Naive thymus-derived CD4-positive, alpha-beta T cell (primary cell): ENCODE results near the gene YKT6. TPM values are rescaled to one million over a fixed set of nuclear protein-coding genes. Genes with fewer than 3 reads are reported as not detected.
A peak's percentile ranks its signal among the peaks of the same experiment; 100 is the strongest.

Experiments used
- ATAC-seq: fragments of 150-1000 bp; cut with Tn5 transposase; 2 replicates; pipeline ENCODE4 v1.10.0; 2021; ENCODE audit warnings: mild to moderate bottlenecking, moderate library complexity
- CTCF ChIA-PET: fragments of 350-600 bp; sonication (Branson Sonifier 250); formaldehyde crosslinking; loops from one replicate; lab custom pipeline; 2021; ENCODE audit warnings: antibody characterized with exemption; lab: Charles Lee
- POLR2A ChIA-PET: fragments of 350-600 bp; sonication (Branson Sonifier 250); formaldehyde crosslinking; loops from one replicate; lab custom pipeline; 2021; ENCODE audit warnings: antibody characterized with exemption, inconsistent platforms; lab: Charles Lee
- DNase-seq, 9 donors: peaks; one replicate each; pipeline versions ENCODE4 v3.0.0 to v3.0.0-alpha.2; 2020 to 2022; ENCODE audit warnings: mixed read lengths in 1 of 9
- H3K27ac ChIP-seq: one replicate; pipeline ENCODE4 v1.7.0; 2013; ENCODE audit warnings: mild to moderate bottlenecking, low read depth, low read length, moderate library complexity
- H3K27me3 ChIP-seq, 2 donors: one replicate each; pipeline ENCODE4 v1.7.0; 2013; ENCODE audit warnings: low read length in 2 of 2, mild to moderate bottlenecking in 2 of 2, moderate library complexity in 2 of 2; ENCODE audit not compliant: control insufficient read depth in 2 of 2, insufficient read depth in 2 of 2
- H3K36me3 ChIP-seq, 3 experiments: 1 replicate in 2 of 3; 2 replicates in 1 of 3; pipeline ENCODE4 v1.7.0; 2013; ENCODE audit warnings: low read length in 3 of 3, mild to moderate bottlenecking in 3 of 3, moderate library complexity in 1 of 3; ENCODE audit not compliant: insufficient read depth in 3 of 3, control insufficient read depth in 2 of 3
- H3K4me1 ChIP-seq, 2 donors: one replicate each; pipeline ENCODE4 v1.7.0; 2013; ENCODE audit warnings: low read length in 2 of 2, mild to moderate bottlenecking in 2 of 2, moderate library complexity in 1 of 2; ENCODE audit not compliant: control insufficient read depth in 2 of 2, insufficient read depth in 2 of 2
- H3K4me3 ChIP-seq: 2 replicates; pipeline ENCODE4 v1.7.0; 2013; ENCODE audit warnings: mild to moderate bottlenecking, low read length
- H3K9me3 ChIP-seq, 3 experiments: 1 replicate in 2 of 3; 2 replicates in 1 of 3; pipeline ENCODE4 v1.7.0; 2013; ENCODE audit warnings: low read length in 3 of 3; ENCODE audit not compliant: control insufficient read depth in 2 of 3
- H3K27ac Mint-ChIP-seq, 9 donors: one replicate each; pipeline ENCODE4 v1.8.0; 2020 to 2022; ENCODE audit warnings: mixed read lengths in 9 of 9, mild to moderate bottlenecking in 8 of 9, moderate library complexity in 5 of 9, inconsistent platforms in 2 of 9
- H3K27me3 Mint-ChIP-seq, 5 donors: one replicate each; pipeline ENCODE4 v1.8.0; 2021 to 2022; ENCODE audit warnings: mixed read lengths in 5 of 5, mild to moderate bottlenecking in 1 of 5
- H3K36me3 Mint-ChIP-seq, 5 donors: one replicate each; pipeline ENCODE4 v1.8.0; 2020 to 2022; ENCODE audit warnings: mixed read lengths in 5 of 5, mild to moderate bottlenecking in 3 of 5, inconsistent platforms in 1 of 5
- H3K4me1 Mint-ChIP-seq, 7 donors: one replicate each; pipeline ENCODE4 v1.8.0; 2020 to 2022; ENCODE audit warnings: mixed read lengths in 7 of 7, mild to moderate bottlenecking in 3 of 7, inconsistent platforms in 1 of 7
- H3K4me3 Mint-ChIP-seq, 10 donors: one replicate each; pipeline ENCODE4 v1.8.0; 2020 to 2022; ENCODE audit warnings: mild to moderate bottlenecking in 10 of 10, mixed read lengths in 10 of 10, moderate library complexity in 6 of 10, inconsistent platforms in 2 of 10
- H3K9me3 Mint-ChIP-seq, 11 donors: one replicate each; pipeline ENCODE4 v1.8.0; 2020 to 2022; ENCODE audit warnings: mixed read lengths in 11 of 11, mild to moderate bottlenecking in 4 of 11, inconsistent platforms in 1 of 11, moderate library complexity in 1 of 11
- intact Hi-C, 2 donors: fragments of 100-400 bp; cut with micrococcal nuclease; formaldehyde crosslinking; loops; one replicate each; pipeline ENCODE4 v1.15.1; 2023
- polyA plus RNA-seq, 2 donors: library from polyadenylated mRNA; unstranded; fragments of 300-500 nt; fragmentation: Illumina TruSeq; gene quantifications; one replicate each; pipeline ENCODE4 v1.2.3, GENCODE V29; 2021
- total RNA-seq, 6 experiments: library from RNA in 5 of 6; stranded (reverse) in 5 of 6; gene quantifications; 1 replicate in 5 of 6; 2 replicates in 1 of 6; pipeline ENCODE4 v1.2.3 and lab custom pipeline; 2021 to 2026

YKT6 gene
- total and polyA plus RNA-seq, 7 experiments from 2014 or later, result 32.6 to 80.9 (median 59.9) TPM

GRCh38 chr7:44189993-44190872, 10.5 kb upstream of the YKT6 start:
- Mint-ChIP-seq H3K4me3 (no peak overlapping the region), H3K27ac (no peak overlapping the region), H3K4me1 (no peaks in the 10 kb centered on the region), H3K9me3 (no peaks in the 10 kb centered on the region), H3K27me3 (peaks cover 0 to 6% (median 4%) of the 10 kb centered on the region in 5 donors), H3K36me3 (no peaks in the 10 kb centered on the region)
- ATAC-seq (no peak), DNase-seq (no peak)
- no peaks in the 10 kb centered on the region for H3K4me1 ChIP-seq
- H3K4me3 ChIP-seq, result no peak overlapping the region
- no peaks in the 10 kb centered on the region for H3K36me3 ChIP-seq
- intact Hi-C loops, result no loop called here
- CTCF ChIA-PET, result no interaction called here
- H3K27me3 ChIP-seq, result peaks cover 0 to 3% of the 10 kb centered on the region in 2 donors
- POLR2A ChIA-PET, result no interaction called here
- no peak overlapping the region for H3K27ac ChIP-seq
- no peaks in the 10 kb centered on the region for H3K9me3 ChIP-seq

- Mint-ChIP-seq H3K4me1 (peaks cover 0 to 4% (median 0%) of the 10 kb centered on the region in 7 donors), H3K27me3 (peaks cover 0 to 6% (median 4%) of the 10 kb centered on the region in 5 donors), H3K4me3 (no peak overlapping the region), H3K9me3 (no peaks in the 10 kb centered on the region), H3K27ac (no peak overlapping the region), H3K36me3 (no peaks in the 10 kb centered on the region)
- Histone ChIP-seq H3K4me3 (no peak overlapping the region), H3K36me3 (no peaks in the 10 kb centered on the region), H3K27me3 (peaks cover 0 to 3% of the 10 kb centered on the region in 2 donors), H3K4me1 (no peaks in the 10 kb centered on the region), H3K9me3 (no peaks in the 10 kb centered on the region), H3K27ac (no peak overlapping the region)
- intact Hi-C loops, result no loop called here
- ChIA-PET CTCF (no interaction called here), POLR2A (no interaction called here)
- DNase-seq (no peak), ATAC-seq (no peak)
Observed at GRCh38 chr7:44191171-44191570, 9.6 kb upstream of the YKT6 start.

- ATAC-seq, result no peak
- no peaks in the 10 kb centered on the region for H3K36me3 ChIP-seq
- no peaks in the 10 kb centered on the region for H3K9me3 ChIP-seq
- H3K9me3 Mint-ChIP-seq, result no peaks in the 10 kb centered on the region
- no peak overlapping the region for H3K27ac Mint-ChIP-seq
- intact Hi-C loops, result no loop called here
- no peak for DNase-seq
- H3K4me3 ChIP-seq, result no peak overlapping the region
- no peaks in the 10 kb centered on the region for H3K4me1 ChIP-seq
- H3K27ac ChIP-seq, result no peak overlapping the region
- no peak overlapping the region for H3K4me3 Mint-ChIP-seq
- CTCF ChIA-PET, result no interaction called here
- POLR2A ChIA-PET, result no interaction called here
- H3K27me3 Mint-ChIP-seq, result peaks cover 2 to 9% (median 6%) of the 10 kb centered on the region in 5 donors
- H3K36me3 Mint-ChIP-seq, result no peaks in the 10 kb centered on the region
- peaks cover 0 to 8% (median 0%) of the 10 kb centered on the region in 7 donors for H3K4me1 Mint-ChIP-seq
- H3K27me3 ChIP-seq, result peaks cover 0 to 3% of the 10 kb centered on the region in 2 donors
Observed at GRCh38 chr7:44193011-44193802, 7.6 kb upstream of the YKT6 start.

GRCh38 chr7:44194069-44194468, 6.7 kb upstream of the YKT6 start:
- peaks cover 0 to 3% of the 10 kb centered on the region in 2 donors for H3K27me3 ChIP-seq
- H3K36me3 ChIP-seq, result no peaks in the 10 kb centered on the region
- intact Hi-C loops, result no loop called here
- H3K27me3 Mint-ChIP-seq, result peaks cover 4 to 9% (median 6%) of the 10 kb centered on the region in 5 donors
- H3K4me1 ChIP-seq, result no peaks in the 10 kb centered on the region
- CTCF ChIA-PET, result no interaction called here
- no peak overlapping the region for H3K27ac Mint-ChIP-seq
- H3K27ac ChIP-seq, result no peak overlapping the region
- H3K36me3 Mint-ChIP-seq, result no peaks in the 10 kb centered on the region
- H3K4me3 ChIP-seq, result no peak overlapping the region
- DNase-seq (peak in 1 of 9 donors; percentile 30), ATAC-seq (no peak)
- no peaks in the 10 kb centered on the region for H3K9me3 Mint-ChIP-seq
- POLR2A ChIA-PET, result no interaction called here
- no peaks in the 10 kb centered on the region for H3K9me3 ChIP-seq
- H3K4me3 Mint-ChIP-seq, result no peak overlapping the region
- peaks cover 0 to 8% (median 0%) of the 10 kb centered on the region in 7 donors for H3K4me1 Mint-ChIP-seq

- DNase-seq, result no peak
- no peaks in the 10 kb centered on the region for H3K36me3 Mint-ChIP-seq
- Histone ChIP-seq H3K36me3 (no peaks in the 10 kb centered on the region), H3K27me3 (peaks cover 0 to 3% of the 10 kb centered on the region in 2 donors), H3K4me1 (no peaks in the 10 kb centered on the region), H3K4me3 (no peak overlapping the region), H3K9me3 (no peaks in the 10 kb centered on the region), H3K27ac (no peak overlapping the region)
- H3K4me3 Mint-ChIP-seq, result no peak overlapping the region
- POLR2A ChIA-PET, result interaction anchor here (0.6 kb wide), 1 partner anchor 552 kb away, joined by 3 read pairs; no protein-coding TSS in a partner anchor
- H3K27me3 Mint-ChIP-seq, result peaks cover 5 to 9% (median 6%) of the 10 kb centered on the region in 5 donors
- H3K9me3 Mint-ChIP-seq, result no peaks in the 10 kb centered on the region
- peaks cover 0 to 8% (median 0%) of the 10 kb centered on the region in 7 donors for H3K4me1 Mint-ChIP-seq
- H3K27ac Mint-ChIP-seq, result no peak overlapping the region
- no peak for ATAC-seq
- intact Hi-C loops, result no loop called here
- CTCF ChIA-PET, result no interaction called here
Observed at GRCh38 chr7:44194562-44195145, 6.1 kb upstream of the YKT6 start.

DNA sequence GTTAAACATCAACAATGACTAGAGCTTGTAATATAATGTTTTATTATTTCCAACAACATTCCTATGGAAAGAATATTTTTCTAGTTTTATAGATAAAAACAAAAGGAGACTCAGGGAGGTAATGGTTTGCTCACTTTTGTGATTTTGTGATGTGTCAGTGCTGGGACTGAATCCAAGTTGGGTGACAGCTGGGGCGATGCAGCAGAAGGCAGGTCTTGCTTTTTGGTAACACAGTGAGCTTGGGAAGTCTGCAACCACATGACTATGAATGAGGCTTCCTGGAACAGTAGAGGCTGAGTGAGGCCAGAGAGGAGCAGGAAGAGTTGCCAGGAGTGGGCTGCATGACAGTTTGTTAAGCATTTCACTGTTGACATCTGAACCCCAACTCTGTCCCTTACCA, 4.9 kb upstream of the YKT6 start:
- no peak overlapping the region for H3K27ac Mint-ChIP-seq
- intact Hi-C loops, result loop anchor here (1.0 to 2.0 kb wide), 2 partner anchors 123 to 124 kb away; no protein-coding TSS in a partner anchor
- no peaks in the 10 kb centered on the region for H3K9me3 ChIP-seq
- peaks cover 0 to under 1% (median 0%) of the 10 kb centered on the region in 3 experiments for H3K36me3 ChIP-seq
- no peak for ATAC-seq
- peaks cover 0 to 3% (median 0%) of the 10 kb centered on the region in 5 donors for H3K36me3 Mint-ChIP-seq
- H3K9me3 Mint-ChIP-seq, result peaks cover 0 to 2% (median 0%) of the 10 kb centered on the region in 11 donors
- no peak overlapping the region for H3K4me3 ChIP-seq
- DNase-seq, result no peak
- H3K4me3 Mint-ChIP-seq, result no peak overlapping the region
- H3K4me1 ChIP-seq, result no peaks in the 10 kb centered on the region
- CTCF ChIA-PET, result interaction anchor here (0.6 kb wide), 1 partner anchor 542 kb away, joined by 3 read pairs; no protein-coding TSS in a partner anchor
- H3K27me3 ChIP-seq, result peaks cover 0 to 3% of the 10 kb centered on the region in 2 donors
- H3K27ac ChIP-seq, result no peak overlapping the region
- H3K4me1 Mint-ChIP-seq, result peaks cover 0 to 8% (median 0%) of the 10 kb centered on the region in 7 donors
- peaks cover 5 to 9% (median 6%) of the 10 kb centered on the region in 5 donors for H3K27me3 Mint-ChIP-seq
- POLR2A ChIA-PET, result no interaction called here
